ENCODE measurements around the gene IL1RAPL2.

DNA sequence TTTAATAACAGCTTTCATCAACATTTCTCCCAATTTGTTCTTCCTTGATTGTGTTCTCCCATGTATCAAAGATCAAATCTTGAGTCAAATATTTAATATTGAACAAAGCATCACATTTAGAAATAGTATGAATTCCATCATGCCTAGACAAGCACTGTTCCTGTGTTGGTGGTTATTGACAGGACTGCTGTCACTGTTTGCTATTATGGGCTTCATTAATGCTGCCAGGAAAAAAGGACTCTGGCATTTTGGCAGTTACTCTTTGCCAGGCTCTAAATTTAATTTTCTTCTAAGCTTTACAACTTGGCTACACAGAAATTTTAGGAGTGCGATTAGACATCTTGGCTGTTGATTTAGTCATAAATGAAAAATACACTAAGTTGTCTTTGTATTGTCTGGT is 960.4 kb downstream of the IL1RAPL2 start:
- no peak for TF ChIP-seq SUZ12 (IDR thresholded peaks at IDR 0.05; ENCODE audit: unreplicated experiment)
- TF ChIP-seq, protein P1, sequence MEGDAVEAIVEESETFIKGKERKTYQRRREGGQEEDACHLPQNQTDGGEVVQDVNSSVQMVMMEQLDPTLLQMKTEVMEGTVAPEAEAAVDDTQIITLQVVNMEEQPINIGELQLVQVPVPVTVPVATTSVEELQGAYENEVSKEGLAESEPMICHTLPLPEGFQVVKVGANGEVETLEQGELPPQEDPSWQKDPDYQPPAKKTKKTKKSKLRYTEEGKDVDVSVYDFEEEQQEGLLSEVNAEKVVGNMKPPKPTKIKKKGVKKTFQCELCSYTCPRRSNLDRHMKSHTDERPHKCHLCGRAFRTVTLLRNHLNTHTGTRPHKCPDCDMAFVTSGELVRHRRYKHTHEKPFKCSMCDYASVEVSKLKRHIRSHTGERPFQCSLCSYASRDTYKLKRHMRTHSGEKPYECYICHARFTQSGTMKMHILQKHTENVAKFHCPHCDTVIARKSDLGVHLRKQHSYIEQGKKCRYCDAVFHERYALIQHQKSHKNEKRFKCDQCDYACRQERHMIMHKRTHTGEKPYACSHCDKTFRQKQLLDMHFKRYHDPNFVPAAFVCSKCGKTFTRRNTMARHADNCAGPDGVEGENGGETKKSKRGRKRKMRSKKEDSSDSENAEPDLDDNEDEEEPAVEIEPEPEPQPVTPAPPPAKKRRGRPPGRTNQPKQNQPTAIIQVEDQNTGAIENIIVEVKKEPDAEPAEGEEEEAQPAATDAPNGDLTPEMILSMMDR (IDR thresholded peaks at IDR 0.05 in 2 of 3, conservative IDR thresholded peaks at IDR 0.05 in 1 of 3; ENCODE audit: control insufficient read depth in 2 of 3, extremely low read depth in 1 of 3, insufficient read depth in 1 of 3, low read depth in 3 of 3, low read length in 3 of 3) = no peak
- no peak for TF ChIP-seq SP1 (IDR thresholded peaks at IDR 0.05; ENCODE audit: low read depth, low read length)
- TF ChIP-seq EZH2 (IDR thresholded peaks at IDR 0.05; ENCODE audit: borderline replicate concordance, control insufficient read depth, low read depth, low read length) = no peak
- no peak for TF ChIP-seq SIN3A (IDR thresholded peaks at IDR 0.05; ENCODE audit: low read depth, low read length)
